Superior temporal gyrus (tissue), 1 donor: ENCODE results near the gene SRCAP.
A peak's percentile ranks its signal among the peaks of the same experiment; 100 is the strongest.

ENCODE experiments used
- DNase-seq: peaks from one replicate; pipeline ENCODE4 v3.0.0-alpha.2; 2016; ENCODE audit errors: extremely low spot score

The SRCAP gene

GRCh38 chr16:30698816-30699614 lies at the start of gene SRCAP:
TSS of gene SRCAP (plus strand) at chr16:30699171. CDS start at chr16:30700825, 1,654 bp downstream.
- peak; percentile 74 for DNase-seq

GRCh38 chr16:30649725-30650368 lies 49.1 kb upstream of the SRCAP start:
- no peak for DNase-seq

DNA sequence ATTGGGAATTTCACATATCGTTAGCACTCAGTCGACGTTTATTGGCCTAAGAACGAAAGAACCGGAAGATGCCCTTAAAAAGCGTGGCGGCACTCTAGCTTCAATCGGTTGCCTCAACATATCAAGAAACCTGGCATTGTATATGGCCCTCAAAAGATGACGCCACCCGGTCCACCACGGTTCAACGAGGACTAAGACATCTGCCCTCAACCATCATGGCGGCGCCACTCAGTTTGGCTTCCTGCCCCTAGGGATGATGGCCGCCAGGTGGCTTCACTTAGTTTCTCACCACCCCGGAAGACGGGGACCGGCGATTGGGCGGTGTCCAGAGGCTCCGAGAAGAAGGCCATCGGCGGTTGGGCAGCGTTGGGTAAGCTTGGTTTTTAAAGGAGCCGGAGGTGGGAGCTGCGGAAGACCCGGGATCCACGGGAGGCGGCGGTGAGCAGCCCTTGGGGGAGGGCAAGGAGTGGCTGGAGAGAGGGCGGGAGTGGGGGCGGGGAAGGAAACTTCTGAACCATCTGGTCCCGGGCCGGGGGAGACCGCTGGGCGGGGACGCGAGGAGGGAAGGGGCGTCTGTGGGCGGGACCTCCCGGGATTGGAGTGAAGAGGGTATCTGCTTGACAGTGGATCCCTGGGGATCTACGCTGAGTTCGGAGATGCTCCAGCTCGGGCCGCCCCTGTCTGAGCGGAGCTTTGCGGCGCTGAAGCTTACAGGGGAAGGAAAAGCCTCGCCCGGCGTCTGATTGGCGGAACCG lies 48.4 kb upstream of the SRCAP start, which contains the start of gene PRR14:
Gene PRR14, plus strand, starts transcription at position 592 of the 755 bp plus-strand sequence. CDS start 686 bp downstream, outside the sequence.
- peak; percentile 100 for DNase-seq

- DNase-seq: no peak
Measured at GRCh38 chr16:30651124-30652004, 47.6 kb upstream of the SRCAP start.

GRCh38 chr16:30652005-30652296 lies 47.0 kb upstream of the SRCAP start:
- DNase-seq: no peak

DNA sequence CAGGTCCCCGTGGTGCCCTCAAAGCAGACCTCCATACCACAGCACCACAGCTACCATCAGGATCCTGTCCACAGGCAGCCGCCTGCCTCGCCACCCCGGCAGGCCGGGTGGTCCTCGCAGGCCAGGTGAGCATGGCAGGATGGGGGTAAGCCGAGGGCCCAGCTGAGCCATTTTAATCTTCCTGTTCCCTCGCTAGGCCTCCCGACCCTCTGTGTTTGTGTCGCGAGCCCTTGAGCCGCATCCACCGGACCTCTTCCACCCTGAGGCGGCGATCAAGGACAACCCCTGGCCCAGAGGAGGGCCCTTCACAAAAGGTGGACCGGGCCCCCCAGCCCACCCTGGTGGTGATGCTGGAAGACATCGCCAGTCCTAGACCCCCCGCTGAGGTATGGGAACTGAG lies 46.3 kb upstream of the SRCAP start:
- no peak for DNase-seq

- no peak for DNase-seq
Measured at GRCh38 chr16:30654856-30655255, 44.1 kb upstream of the SRCAP start.

DNA sequence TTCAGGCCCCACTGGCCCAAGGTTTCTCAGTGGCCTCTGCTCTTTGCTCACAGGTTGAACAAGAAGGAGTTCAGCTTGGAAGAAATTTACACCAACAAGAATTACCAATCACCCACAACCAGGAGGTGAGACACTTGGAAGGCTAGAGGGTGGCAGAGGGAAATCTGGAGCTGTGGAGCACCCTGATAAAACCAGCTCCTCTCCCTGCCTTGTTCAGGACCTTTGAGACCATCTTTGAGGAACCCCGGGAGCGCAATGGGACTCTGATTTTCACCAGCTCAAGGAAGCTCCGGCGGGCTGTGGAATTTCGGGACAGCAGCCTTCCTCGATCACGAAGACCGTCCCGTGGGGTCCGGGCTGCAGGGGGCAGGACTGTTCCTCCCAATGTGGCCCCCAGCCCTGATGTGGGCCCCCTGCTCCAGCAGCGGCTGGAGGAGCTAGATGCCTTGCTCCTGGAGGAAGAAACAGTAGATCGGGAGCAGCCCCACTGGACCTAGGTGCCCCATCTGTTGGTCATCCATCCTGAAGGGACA lies 43.1 kb upstream of the SRCAP start:
- no peak for DNase-seq

- no peak for DNase-seq
Measured at GRCh38 chr16:30656388-30656787, 42.6 kb upstream of the SRCAP start.

DNA sequence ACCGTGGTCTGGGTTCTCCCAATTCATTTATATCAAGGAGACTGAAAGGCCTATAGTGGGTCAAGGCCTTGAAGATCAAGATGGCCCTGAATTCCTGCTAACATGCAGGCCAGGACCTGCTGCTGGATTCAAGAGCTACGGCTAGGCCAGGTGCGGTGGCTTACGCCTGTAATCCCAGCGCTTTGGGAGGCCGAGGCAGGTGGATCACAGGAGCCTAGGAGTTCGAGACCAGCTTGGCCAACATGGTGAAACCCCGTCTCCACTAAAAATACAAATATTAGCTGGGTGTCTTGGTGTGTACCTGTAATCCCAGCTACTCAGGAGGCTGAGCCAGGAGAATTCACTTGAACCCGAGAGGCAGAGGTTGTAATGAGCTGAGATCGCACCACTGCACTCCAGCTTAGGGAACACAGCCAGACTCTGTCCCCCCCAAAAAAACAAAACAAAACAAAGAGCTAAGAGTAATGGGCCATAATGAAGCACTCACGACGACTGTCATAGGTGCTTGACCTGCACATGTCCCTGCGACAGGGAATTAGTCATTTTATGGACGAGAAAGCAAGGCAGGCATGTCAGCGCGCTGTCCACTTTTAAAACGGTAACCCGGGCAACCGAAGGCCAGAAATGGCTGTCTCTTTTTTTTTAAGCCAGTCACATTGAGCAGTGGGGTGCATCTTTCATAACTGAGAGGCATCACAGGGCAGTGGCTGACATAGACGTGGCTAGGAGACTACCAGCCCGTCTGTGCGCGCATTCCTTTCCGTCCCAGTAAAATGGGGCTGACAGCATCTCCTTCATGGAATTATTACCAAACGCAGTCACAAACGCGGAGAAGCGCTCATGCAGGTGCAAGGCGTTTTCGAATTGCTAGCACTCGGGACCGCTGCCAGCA lies 41.8 kb upstream of the SRCAP start:
- DNase-seq: no peak

DNA sequence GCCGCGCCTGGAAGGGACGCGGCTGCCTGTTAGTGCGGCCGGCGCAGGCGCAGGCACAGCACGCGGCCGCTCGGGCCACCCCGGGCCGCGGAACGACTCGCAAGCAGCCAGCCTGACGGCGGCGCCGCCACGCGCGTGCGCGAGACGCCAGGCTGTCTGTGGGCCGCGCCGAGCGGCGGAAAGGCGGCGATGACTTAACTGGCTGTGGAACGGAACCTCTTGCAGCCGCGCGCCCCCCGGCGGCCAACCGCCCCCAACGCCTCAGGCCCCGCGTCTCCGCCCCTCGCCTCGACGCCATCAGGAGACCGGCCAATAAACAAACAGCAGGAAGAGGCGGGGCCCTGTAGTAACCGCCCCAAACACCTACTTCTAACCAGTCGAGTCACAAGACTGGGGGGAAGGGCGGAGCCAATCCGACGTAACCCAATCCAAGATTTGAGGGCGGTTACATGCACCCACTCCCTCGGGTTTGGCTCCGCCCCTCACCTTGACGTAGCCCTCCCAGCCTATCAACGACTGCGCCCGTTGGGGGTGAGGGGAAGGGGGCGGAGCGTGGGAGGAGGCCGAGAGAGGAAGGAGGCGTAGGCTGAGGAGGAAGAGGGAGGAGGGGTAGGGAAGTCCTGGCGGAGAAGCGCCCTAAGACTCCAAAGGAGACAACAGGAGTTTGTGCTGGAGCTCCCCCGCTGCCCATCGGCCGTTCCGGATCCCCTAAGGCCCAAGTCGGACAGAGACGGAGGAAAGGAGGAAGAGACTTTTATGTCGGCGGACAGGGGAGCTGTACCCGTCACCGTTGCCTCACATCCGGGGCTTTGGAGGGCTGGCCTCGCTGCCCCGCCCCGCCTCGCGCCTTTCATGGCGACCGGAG lies 40.9 kb upstream of the SRCAP start, which contains the start of gene FBRS:
Gene FBRS, plus strand, starts transcription at position 566 of the 865 bp plus-strand sequence. CDS start 1,088 bp downstream, outside the sequence.
- DNase-seq: peak; percentile 100

DNA sequence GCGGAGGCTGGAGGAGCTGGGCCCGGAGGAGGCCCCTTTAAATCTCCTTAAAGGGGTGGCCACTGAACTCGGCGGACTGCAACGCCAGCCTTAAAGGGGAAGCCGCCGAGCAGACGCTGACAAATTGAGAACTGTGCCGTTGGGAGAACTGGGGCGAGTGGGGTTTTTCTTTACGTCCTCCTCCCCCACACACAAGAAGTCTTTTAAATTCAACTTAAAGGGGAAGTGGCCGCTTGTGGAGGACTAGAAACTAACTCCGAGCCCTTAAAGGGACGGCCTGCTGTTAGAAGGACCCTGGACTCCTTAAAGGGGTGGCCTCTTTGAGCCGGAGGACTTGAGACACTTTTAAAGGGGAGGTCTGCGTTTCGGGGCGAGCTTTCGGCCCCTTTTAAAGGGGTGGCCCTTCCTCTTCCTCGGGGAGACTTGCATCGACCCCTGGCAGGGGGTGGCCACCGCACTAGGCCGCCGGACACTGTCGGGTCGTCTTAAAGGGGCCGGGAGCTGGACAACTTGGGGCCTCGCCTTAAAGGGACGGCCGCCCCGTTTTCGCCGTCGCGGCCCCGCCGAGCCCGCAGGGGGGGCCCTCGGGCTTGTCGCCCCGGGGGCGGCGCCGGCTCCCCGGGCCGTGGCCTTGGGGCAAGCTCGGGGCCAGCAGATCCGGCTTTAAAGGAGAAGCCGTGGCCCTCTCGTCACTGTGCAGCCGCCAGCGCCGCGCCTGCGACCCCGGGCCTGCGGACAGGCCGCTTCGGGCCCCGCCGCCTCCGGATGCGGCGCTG lies 40.1 kb upstream of the SRCAP start:
- DNase-seq: peak; percentile 98

DNA sequence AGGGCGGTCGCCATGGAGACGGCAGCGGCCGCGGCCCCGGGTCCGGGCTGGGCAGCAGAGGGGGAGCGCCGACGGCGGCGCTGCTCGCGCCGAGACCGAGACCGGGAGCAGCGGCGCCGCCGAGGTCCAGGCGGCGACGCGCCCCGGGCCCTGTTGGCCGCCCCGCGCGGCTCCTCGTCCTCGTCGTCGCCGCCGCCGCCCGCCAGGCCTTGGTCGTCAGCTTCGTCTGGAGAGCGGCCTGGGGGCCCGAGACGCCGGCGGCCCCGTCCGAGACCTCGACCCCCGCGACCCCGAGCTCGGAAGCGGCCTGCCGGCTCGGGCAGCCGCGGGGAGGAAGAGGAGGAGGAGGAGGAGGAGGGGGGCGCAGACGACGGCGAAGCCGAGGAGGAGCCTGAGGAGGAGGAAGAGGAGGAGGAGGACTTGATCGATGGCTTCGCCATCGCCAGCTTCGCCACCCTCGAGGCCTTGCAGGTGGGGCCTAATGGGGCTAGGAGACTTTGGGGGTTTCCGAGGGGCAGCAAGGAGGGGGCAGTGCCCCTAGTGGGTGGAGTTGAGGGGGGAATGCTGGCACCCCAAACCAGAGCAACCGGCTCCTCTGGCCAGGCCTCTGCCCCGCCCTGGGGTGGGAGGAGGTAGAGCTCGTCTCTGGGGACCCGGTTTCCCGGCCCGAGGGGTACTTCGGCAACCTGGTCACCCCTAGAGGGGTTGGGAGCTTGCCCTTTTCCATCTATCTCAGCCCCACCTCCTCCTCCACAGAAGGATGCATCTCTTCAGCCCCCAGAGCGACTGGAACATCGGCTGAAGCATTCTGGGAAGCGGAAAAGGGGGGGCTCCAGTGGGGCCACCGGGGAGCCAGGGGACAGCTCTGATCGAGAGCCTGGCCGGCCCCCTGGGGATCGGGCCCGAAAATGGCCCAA lies 39.2 kb upstream of the SRCAP start:
- no peak for DNase-seq

GRCh38 chr16:30660424-30661261 lies 38.3 kb upstream of the SRCAP start:
- DNase-seq: no peak

- DNase-seq: no peak
Measured at GRCh38 chr16:30662449-30662848, 36.5 kb upstream of the SRCAP start.

DNA sequence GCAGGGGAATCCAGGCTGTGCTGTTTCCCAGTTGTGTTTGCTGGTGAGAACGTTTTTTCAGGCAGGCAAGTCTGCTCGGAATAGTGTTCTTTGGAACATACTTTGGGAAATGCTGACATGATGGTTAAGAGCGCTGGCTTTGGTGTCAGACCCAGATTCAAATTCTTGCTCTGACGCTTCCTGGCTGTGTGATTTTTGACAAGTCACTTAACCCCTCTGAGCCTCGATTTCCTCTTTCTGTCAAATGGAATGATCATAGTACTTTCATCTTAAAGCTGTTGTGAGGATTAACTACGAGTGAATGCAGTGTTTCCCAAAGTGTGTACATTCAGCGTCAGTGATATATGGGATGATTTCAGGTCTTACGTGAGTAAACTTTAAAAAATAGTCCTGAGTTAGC lies 35.9 kb upstream of the SRCAP start:
- no peak for DNase-seq
